Activated B cell treated with CpG ODN at 0.5 μM for 24 hours (primary cell): Measurements from ENCODE around the gene CEP128. TPM values are rescaled to one million over a fixed set of nuclear protein-coding genes. Genes with fewer than 3 reads are reported as not detected.

Source experiments
- ATAC-seq: fragments of 200-7000 bp; cut with Tn5 transposase; one replicate; pipeline ENCODE4 v1.10.0; 2021; ENCODE audit warnings: low read depth, mild to moderate bottlenecking, moderate library complexity
- CTCF ChIA-PET: fragments of 350-600 bp; sonication (Branson Sonifier 250); formaldehyde crosslinking; loops from one replicate; lab custom pipeline; 2021; ENCODE audit warnings: antibody characterized with exemption; lab: Charles Lee
- POLR2A ChIA-PET: fragments of 350-600 bp; sonication (Branson Sonifier 250); formaldehyde crosslinking; loops from one replicate; lab custom pipeline; 2021; ENCODE audit warnings: antibody characterized with exemption; lab: Charles Lee
- DNase-seq: peaks from one replicate; pipeline ENCODE4 v3.0.0; 2022
- H3K27ac Mint-ChIP-seq: one replicate; pipeline ENCODE4 v1.8.0; 2020; ENCODE audit warnings: mixed read lengths
- H3K27me3 Mint-ChIP-seq: one replicate; pipeline ENCODE4 v1.8.0; 2021; ENCODE audit warnings: mixed read lengths
- H3K36me3 Mint-ChIP-seq: one replicate; pipeline ENCODE4 v1.8.0; 2021; ENCODE audit warnings: low read depth, mixed read lengths
- H3K4me1 Mint-ChIP-seq: one replicate; pipeline ENCODE4 v1.8.0; 2021; ENCODE audit warnings: mixed read lengths
- H3K4me3 Mint-ChIP-seq: one replicate; pipeline ENCODE4 v1.8.0; 2020; ENCODE audit warnings: mild to moderate bottlenecking, mixed read lengths
- H3K9me3 Mint-ChIP-seq: one replicate; pipeline ENCODE4 v1.8.0; 2020; ENCODE audit warnings: mixed read lengths
- intact Hi-C: fragments of 100-400 bp; cut with micrococcal nuclease; formaldehyde crosslinking; loops from one replicate; pipeline ENCODE4 v1.15.1; 2024
- total RNA-seq: library from RNA; stranded (reverse); gene quantifications from 2 replicates; pipeline ENCODE4 v1.2.3, GENCODE V29; 2022
- TF ChIP-seq, protein P1 (sequence below): fragments of 200-600 bp; IDR thresholded peaks from one replicate; pipeline ENCODE4 v1.8.0; 2022; ENCODE audit warnings: antibody characterized with exemption, mild to moderate bottlenecking

The CEP128 gene
- total RNA-seq, 1 donor from 2014 or later = 25.0 TPM

DNA sequence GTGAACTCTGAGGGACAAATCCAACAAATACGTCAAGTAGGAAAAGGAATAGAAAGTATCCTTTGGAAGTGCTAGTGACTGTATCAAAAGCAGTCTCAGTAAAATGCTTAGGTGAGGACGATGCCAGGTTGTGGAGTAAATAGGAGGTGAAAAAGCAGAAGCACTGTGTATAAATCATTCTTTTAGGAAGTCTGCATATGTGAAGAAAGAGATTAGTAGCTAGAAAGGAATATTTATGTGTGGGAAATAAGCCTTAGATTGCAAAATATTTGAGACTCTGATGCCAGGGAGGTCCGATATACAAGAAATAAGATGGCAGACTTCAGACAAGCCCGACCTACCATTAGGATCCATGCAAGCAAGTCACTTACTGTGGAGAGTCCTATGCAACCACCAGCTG is 7.9 kb downstream of the CEP128 start:
- peaks cover 3% of the 10 kb centered on the region for H3K36me3 Mint-ChIP-seq
- POLR2A ChIA-PET = no interaction called here
- H3K27me3 Mint-ChIP-seq = no peaks in the 10 kb centered on the region
- H3K27ac Mint-ChIP-seq = no peak overlapping the region
- CTCF ChIA-PET = interaction anchor here (0.9 kb wide), 1 partner anchor 281 kb away, joined by 4 read pairs; no protein-coding TSS in a partner anchor
- peaks cover 24% of the 10 kb centered on the region for H3K4me1 Mint-ChIP-seq
- TF ChIP-seq, protein P1, sequence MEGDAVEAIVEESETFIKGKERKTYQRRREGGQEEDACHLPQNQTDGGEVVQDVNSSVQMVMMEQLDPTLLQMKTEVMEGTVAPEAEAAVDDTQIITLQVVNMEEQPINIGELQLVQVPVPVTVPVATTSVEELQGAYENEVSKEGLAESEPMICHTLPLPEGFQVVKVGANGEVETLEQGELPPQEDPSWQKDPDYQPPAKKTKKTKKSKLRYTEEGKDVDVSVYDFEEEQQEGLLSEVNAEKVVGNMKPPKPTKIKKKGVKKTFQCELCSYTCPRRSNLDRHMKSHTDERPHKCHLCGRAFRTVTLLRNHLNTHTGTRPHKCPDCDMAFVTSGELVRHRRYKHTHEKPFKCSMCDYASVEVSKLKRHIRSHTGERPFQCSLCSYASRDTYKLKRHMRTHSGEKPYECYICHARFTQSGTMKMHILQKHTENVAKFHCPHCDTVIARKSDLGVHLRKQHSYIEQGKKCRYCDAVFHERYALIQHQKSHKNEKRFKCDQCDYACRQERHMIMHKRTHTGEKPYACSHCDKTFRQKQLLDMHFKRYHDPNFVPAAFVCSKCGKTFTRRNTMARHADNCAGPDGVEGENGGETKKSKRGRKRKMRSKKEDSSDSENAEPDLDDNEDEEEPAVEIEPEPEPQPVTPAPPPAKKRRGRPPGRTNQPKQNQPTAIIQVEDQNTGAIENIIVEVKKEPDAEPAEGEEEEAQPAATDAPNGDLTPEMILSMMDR = no peak
- no peak for DNase-seq
- no peak overlapping the region for H3K4me3 Mint-ChIP-seq
- peaks cover 3% of the 10 kb centered on the region for H3K9me3 Mint-ChIP-seq
- ATAC-seq = no peak
- intact Hi-C loops = no loop called here

DNA sequence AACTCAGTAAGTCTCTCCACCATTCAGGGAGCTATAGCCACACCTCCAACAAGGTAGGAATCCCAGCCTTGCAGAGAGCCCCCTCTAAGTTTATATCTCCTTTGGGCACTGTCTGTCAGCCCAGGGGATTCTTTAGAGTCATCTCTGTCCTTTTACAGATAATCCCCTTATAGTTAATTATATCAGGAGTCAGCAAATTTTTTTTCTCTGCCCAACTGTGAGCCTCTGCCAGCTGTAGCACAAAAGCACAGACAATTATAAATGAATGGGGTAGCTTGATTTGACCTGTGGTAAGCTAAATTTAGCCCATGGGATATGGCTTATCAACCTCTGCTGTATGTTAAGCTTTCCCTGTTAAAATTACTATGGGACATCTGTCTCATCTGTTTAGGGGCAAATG is 8.3 kb downstream of the CEP128 start:
- no peak overlapping the region for H3K27ac Mint-ChIP-seq
- TF ChIP-seq, protein P1 = no peak
- DNase-seq = no peak
- ChIA-PET POLR2A (no interaction called here), CTCF (no interaction called here)
- ATAC-seq = no peak
- no peaks in the 10 kb centered on the region for H3K27me3 Mint-ChIP-seq
- H3K36me3 Mint-ChIP-seq = peaks cover 7% of the 10 kb centered on the region
- H3K4me1 Mint-ChIP-seq = peaks cover 24% of the 10 kb centered on the region
- intact Hi-C loops = no loop called here
- peaks cover 6% of the 10 kb centered on the region for H3K9me3 Mint-ChIP-seq
- H3K4me3 Mint-ChIP-seq = no peak overlapping the region

DNA sequence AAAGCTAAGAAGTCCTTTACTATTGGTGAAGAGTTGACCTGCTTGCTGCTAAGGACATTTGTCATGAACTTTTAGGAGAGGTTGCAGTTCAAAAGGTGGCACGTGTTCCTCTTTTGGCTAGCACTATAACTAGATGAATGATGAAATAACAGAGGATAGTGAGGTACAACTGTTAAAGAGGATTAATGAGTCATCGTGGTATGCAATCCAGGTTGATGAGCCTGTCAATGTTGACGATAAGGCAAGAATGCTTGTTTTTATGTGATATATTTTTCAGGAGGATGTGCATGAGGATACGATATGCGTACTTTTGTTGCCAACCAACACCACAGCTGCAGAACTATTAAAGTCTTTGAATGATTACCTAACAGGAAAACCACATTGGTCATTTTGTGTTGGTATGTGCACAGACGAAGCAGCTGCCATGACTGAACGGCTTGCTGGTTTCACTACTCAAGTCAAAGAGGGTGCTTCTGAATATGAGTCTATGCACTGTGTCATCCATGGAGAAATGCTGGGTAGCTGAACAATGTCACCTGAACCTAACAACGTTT is 10.6 kb downstream of the CEP128 start:
- intact Hi-C loops = loop anchor here (1.0 kb wide), 2 partner anchors 10 to 28 kb away; partner anchors contain the start of gene CEP128
- peak overlapping the region; percentile 66 for H3K4me3 Mint-ChIP-seq
- TF ChIP-seq, protein P1 = no peak
- ATAC-seq = peak; percentile 97
- DNase-seq = no peak
- no peaks in the 10 kb centered on the region for H3K27me3 Mint-ChIP-seq
- peak overlapping the region; percentile 79 for H3K27ac Mint-ChIP-seq
- ChIA-PET CTCF (interaction anchor here (1.0 to 1.3 kb wide), 2 partner anchors 56 to 280 kb away, joined by 3 read pairs; no protein-coding TSS in a partner anchor), POLR2A (interaction anchor here (1.5 to 2.0 kb wide), 3 partner anchors 11 to 290 kb away, joined by 6 to 15 read pairs (median 6); partner anchors contain the start of genes CEP128 and GTF2A1)
- peaks cover 9% of the 10 kb centered on the region for H3K9me3 Mint-ChIP-seq
- peaks cover 10% of the 10 kb centered on the region for H3K36me3 Mint-ChIP-seq
- H3K4me1 Mint-ChIP-seq = peaks cover 24% of the 10 kb centered on the region

GRCh38 chr14:80930095-80930494 is 11.4 kb downstream of the CEP128 start:
- Mint-ChIP-seq H3K4me3 (no peak overlapping the region), H3K9me3 (peaks cover 9% of the 10 kb centered on the region), H3K4me1 (peaks cover 24% of the 10 kb centered on the region), H3K36me3 (peaks cover 10% of the 10 kb centered on the region), H3K27me3 (no peaks in the 10 kb centered on the region), H3K27ac (peak overlapping the region; percentile 79)
- DNase-seq = no peak
- ChIA-PET CTCF (interaction anchor here (0.9 to 1.3 kb wide), 2 partner anchors 57 to 281 kb away, joined by 3 read pairs; no protein-coding TSS in a partner anchor), POLR2A (interaction anchor here (0.6 to 2.0 kb wide), 3 partner anchors 12 to 289 kb away, joined by 3 to 15 read pairs (median 6); partner anchors contain the start of gene CEP128)
- intact Hi-C loops = no loop called here
- ATAC-seq = no peak
- TF ChIP-seq, protein P1 = no peak

DNA sequence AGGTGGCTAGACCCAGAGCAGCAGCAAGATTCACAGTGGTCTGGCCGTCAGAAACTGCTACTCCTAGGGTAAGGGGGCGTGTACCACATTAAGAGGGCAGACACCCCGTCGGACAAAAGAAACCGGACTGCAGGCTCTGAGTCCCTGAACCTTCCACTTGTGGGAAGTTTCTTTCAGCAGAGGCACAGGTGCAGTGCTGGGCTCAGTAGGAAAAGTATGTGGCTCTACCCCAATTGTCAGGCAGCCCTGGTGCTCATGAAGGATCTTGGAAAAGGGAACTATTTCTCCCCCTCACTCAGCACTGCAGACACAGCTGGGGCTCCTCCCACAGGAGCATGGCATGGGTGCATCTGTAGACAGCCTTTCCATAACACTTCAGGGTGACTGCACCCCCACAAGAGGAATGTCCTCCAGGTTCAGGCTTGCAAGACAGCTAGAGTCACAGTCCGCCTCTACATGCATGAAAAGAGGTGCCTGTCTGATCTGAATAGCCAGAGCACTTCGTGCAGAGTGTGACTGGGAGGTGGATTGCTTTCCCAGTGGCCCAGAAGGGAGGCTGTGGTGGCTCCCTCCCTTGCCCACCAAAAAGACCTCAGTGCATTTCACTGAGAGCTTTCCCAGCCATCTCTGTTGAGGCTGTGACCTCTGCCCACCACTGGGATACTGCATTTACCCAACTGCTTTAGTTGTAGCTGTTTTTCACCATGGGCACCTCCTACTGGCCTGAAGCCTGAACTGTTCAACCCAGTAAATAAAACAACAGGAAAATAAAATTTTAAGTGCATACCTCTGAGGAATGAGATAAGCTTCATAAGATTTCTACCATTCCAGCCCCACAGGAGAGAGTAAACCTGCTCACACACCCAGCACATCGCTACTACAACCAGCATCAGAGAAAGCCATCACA is 14.2 kb downstream of the CEP128 start:
- POLR2A ChIA-PET = no interaction called here

More for the DNA sequence above, 14.2 kb downstream of the CEP128 start:
- CTCF ChIA-PET = no interaction called here
- peaks cover 19% of the 10 kb centered on the region for H3K36me3 Mint-ChIP-seq
- H3K4me3 Mint-ChIP-seq = no peak overlapping the region
- no peaks in the 10 kb centered on the region for H3K27me3 Mint-ChIP-seq
- ATAC-seq = no peak
- H3K4me1 Mint-ChIP-seq = peaks cover 24% of the 10 kb centered on the region
- DNase-seq = no peak
- intact Hi-C loops = no loop called here
- TF ChIP-seq, protein P1 = no peak
- H3K9me3 Mint-ChIP-seq = peaks cover 15% of the 10 kb centered on the region
- H3K27ac Mint-ChIP-seq = no peak overlapping the region
